Activated CD4-positive, alpha-beta T cell treated with anti-CD3 and anti-CD28 coated beads, Interleukin-10, Interleukin-2, amounts not matched to agents 100 ng/mL and 50 ng/mL, durations not matched to agents 16 hours and 8 hours (primary cell): Measurements from ENCODE around the gene PSG1.
"Not testable (repeated sequence)": the region's sequence is repeated elsewhere in the genome, so short reads cannot be mapped to it uniquely, and the experiment has no call there.

Experiments
- DNase-seq: peaks from one replicate; pipeline ENCODE4 v3.0.0-alpha.2; 2020

Gene PSG1

GRCh38 chr19:42879613-42880012 lies at the start of gene PSG1:
Gene PSG1, minus strand, starts transcription at chr19:42879713. Its CDS starts 132 bp downstream, at chr19:42879581.
- DNase-seq = no peak

GRCh38 chr19:42928896-42929295 lies 49.4 kb upstream of the PSG1 start:
- DNase-seq = no peak

DNA sequence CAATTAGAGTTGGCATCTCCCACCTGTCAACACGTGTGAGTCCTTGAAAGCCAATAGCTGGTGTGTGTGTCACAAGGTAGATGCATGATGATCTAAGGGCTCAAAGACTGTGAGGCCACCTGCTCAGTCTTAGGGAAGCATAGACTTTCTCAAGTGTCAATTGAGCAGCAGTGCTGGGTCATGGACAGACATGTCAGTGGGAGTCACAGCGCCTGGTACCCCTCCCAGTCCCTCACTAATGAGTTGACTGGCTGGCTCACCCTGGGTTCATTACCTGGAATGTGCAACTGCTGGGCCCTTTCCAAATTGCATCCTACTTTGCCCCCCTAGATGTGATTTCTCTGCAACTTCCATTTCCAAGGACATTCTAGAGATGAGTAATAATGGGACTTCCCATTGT lies 47.3 kb upstream of the PSG1 start:
- no peak for DNase-seq

DNA sequence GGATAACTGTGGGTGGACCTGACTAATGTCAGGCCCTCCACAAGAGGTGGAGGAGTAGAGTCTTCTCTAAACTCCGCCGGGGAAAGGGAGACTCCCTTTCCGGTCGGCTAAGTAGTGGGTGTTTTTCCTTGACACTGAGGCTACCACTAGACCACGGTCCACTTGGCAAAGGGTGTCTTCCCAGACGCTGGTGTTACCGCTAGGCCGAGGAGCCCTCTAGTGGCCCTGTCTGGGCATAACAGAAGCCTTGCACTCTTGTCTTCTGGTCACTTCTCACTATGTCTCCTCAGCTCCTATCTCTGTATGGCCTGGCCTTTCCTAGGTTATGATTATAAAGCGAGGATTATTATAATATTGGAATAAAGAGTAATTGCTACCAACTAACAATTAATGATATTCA lies 43.6 kb upstream of the PSG1 start:
- peak; percentile 54 for DNase-seq

DNA sequence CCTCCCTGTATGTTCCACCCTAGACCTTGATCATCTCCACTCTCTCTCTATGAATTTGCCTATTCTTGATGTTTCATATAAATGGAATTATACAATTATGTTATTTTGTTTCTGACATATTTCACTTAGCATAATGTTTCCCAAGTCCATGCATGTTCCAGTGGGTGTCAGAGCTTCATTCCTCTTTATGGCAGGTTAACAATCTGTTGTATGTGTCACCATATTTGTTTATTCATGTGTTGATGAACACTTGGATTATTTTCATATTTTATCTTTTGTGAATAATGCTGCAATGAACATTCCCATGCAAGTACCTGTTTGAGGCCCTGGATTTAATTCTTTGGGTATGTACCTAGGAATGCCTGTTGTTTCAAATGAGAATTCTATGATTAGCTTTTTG lies 41.5 kb upstream of the PSG1 start:
- DNase-seq = not testable (repeated sequence)

DNA sequence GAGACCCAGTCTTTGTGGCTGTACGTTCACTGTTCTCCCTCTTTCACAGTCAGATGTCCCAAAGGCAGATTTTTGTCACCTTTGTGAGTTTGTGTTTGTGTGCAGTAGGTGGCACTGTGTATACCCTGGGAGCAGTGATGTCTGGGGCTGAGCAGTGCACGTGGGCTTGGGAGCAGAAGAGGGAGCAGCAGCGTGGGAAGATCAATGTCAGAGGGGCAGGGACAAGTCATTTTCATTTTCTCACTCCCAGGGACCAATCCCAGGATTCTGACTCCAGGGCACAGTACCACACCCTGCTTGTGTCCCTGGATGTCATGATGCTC lies 40.2 kb upstream of the PSG1 start:
- DNase-seq = no peak

GRCh38 chr19:42919070-42919756 lies 39.7 kb upstream of the PSG1 start:
- not testable (repeated sequence) for DNase-seq

GRCh38 chr19:42918377-42919069 lies 39.0 kb upstream of the PSG1 start:
- not testable (repeated sequence) for DNase-seq

DNA sequence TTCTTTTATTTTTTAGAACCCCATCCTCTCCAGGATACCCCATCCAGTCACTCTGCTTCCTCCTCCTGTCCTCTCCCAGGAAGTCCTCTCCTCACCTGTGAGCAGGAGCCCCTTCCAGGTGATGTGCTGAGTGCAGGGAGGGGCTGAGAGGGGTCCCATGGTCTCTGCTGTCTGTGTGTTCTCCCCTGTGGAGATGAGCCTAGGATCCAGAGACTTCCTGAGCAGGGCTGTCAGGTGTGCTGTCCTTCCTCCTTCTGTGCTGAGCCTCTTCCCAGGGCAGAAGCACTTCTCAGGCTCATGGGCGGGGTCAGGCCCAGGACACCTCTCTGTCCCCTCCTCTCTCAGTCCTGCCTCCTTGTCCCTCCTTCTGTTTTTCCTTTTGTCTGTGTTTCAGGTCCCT lies 38.1 kb upstream of the PSG1 start, which contains the start of gene PSG6:
TSS of gene PSG6 (minus strand) at position 261 of the 400 bp plus-strand sequence. CDS start at position 159, 102 bp downstream.
- DNase-seq = not testable (repeated sequence)

- not testable (repeated sequence) for DNase-seq
Measured at GRCh38 chr19:42916931-42917330, 37.4 kb upstream of the PSG1 start.

GRCh38 chr19:42913516-42913915 lies 34.0 kb upstream of the PSG1 start:
- DNase-seq = not testable (repeated sequence)

DNA sequence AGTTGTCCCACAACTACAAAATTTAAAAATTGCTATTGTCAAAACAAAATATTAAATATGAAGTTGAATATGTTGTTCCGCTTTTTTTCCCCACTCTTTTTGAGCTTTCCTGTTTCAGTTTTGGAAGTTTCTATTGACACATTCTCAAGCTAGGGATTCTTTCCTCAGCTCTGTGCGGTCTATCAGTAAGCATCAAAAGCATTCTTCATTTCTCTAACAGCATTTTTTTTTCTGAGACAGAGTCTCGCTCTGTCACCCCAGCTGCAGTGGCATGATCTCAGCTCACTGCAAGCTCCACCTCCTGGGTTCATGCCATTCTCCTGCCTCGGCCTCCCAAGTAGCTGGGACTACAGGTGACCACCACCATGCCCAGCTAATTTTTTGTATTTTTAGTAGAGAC lies 33.4 kb upstream of the PSG1 start:
- not testable (repeated sequence) for DNase-seq

GRCh38 chr19:42911731-42912130 lies 32.2 kb upstream of the PSG1 start:
- not testable (repeated sequence) for DNase-seq

GRCh38 chr19:42906162-42906561 lies 26.6 kb upstream of the PSG1 start:
- DNase-seq = not testable (repeated sequence)

- not testable (repeated sequence) for DNase-seq
Measured at GRCh38 chr19:42900561-42900960, 21.0 kb upstream of the PSG1 start.

- not testable (repeated sequence) for DNase-seq
Measured at GRCh38 chr19:42899674-42900073, 20.2 kb upstream of the PSG1 start.

GRCh38 chr19:42899110-42899509 lies 19.6 kb upstream of the PSG1 start:
- DNase-seq = not testable (repeated sequence)

GRCh38 chr19:42898656-42899055 lies 19.1 kb upstream of the PSG1 start:
- not testable (repeated sequence) for DNase-seq

DNA sequence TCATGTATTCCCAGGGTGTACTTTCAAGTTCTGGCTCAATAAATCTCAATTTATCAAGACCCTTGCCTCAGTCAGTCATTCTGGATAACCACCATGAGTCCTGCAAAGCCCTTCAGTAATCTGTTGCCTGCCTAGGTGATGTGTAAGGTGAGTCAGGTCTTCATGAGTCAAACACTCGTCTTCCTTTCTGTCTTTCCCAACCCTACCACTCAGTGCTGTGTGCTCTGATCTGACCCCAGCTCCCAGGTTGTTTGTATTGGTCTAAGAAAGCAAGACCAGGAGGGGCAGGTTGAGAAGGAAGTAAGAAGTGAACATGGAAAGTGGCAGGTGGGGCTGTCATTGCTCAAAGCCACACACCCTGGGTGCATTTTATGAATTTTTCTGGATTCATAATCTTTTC lies 18.2 kb upstream of the PSG1 start:
- DNase-seq = not testable (repeated sequence)

DNA sequence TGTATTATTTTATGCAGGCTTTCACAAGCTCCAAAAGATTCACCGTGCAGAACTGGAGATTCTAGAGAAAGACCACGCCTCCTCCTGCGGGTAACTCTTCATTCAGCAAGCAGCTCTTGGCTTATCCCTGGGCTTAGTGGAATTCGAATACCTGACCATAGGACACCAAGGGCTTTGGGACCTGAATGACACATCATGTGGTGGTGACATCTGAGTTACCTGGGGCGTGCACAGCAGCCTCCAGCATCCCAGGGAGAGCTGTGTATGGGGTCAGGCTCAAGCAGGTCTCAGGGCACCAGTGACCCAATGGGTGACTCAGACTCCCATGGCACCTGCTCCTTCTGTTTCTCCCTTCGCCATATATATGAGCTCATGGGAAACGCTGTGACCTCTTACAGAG lies 10.9 kb upstream of the PSG1 start:
- DNase-seq = not testable (repeated sequence)

GRCh38 chr19:42887876-42888445 lies 8.4 kb upstream of the PSG1 start:
- DNase-seq = not testable (repeated sequence)

GRCh38 chr19:42882730-42883129 lies 3.2 kb upstream of the PSG1 start:
- DNase-seq = not testable (repeated sequence)

- DNase-seq = not testable (repeated sequence)
Measured at GRCh38 chr19:42882010-42882409, 2.5 kb upstream of the PSG1 start.

DNA sequence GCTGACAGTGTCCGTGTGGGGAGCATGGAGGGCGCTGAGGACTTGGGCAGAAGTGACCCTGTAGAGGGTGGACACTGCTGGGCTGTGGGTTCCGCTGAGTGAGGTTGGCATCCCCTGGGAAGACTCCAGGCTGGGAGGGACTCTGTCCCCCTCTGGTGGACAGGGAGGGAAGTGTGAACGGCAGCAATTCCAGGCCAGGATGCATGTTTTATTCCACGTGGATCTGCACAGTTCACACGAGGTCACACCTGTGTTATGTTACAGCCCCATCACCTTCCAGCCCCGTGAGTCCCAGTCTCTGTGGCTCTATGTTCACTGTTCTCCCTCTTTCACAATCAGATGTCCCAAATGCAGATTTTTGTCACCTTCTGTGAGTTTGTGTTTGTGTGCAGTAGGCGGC lies 1.8 kb upstream of the PSG1 start:
- not testable (repeated sequence) for DNase-seq
